Endothelial cell of umbilical vein (primary cell): ENCODE data around the gene NBEA. TPM values are rescaled to one million over a fixed set of nuclear protein-coding genes. Genes with fewer than 3 reads are reported as not detected.

Experiments used
- BruUV-seq: library from RNA; stranded (reverse); fragments of 400-500 nt; replicated peaks from 2 replicates; lab custom pipeline; 2021; lab: Mats Ljungman, UMichigan
- CTCF ChIA-PET: fragments of 300-600, 350-600 bp; sonication (Branson Sonifier 250); formaldehyde crosslinking; loops from one replicate; lab custom pipeline; 2021; ENCODE audit warnings: antibody characterized with exemption, inconsistent platforms; lab: Charles Lee
- POLR2A ChIA-PET: fragments of 300-600, 350-600 bp; sonication (Branson Sonifier 250); formaldehyde crosslinking; loops from one replicate; lab custom pipeline; 2021; ENCODE audit warnings: antibody characterized with exemption, inconsistent platforms; lab: Charles Lee
- DNase-seq: peaks from one replicate; pipeline ENCODE4 v3.0.0-alpha.2; 2011; ENCODE audit warnings: low read depth, low spot score
- FAIRE-seq: peaks from 2 replicates; lab custom pipeline; 2011; peaks lifted over from hg19 to GRCh38; lab: Jason Lieb, UNC
- H2AFZ ChIP-seq: 2 replicates; pipeline ENCODE4 v1.6.0; 2012; ENCODE audit warnings: low read depth, low read length, control low read depth, inconsistent platforms
- H3K27ac ChIP-seq: 2 replicates; pipeline ENCODE4 v1.5.1; 2011; ENCODE audit warnings: low read depth, mild to moderate bottlenecking, control low read depth, low read length, moderate library complexity; ENCODE audit not compliant: insufficient read depth
- H3K27me3 ChIP-seq, 2 experiments: 2 replicates each; pipeline versions ENCODE4 v1.6.0 to v1.6.1; 2011; ENCODE audit warnings: low read length in 2 of 2, mixed read lengths in 1 of 2; ENCODE audit not compliant: control insufficient read depth in 2 of 2, insufficient read depth in 2 of 2
- H3K36me3 ChIP-seq, 2 experiments: 2 replicates in 1 of 2; 3 replicates in 1 of 2; pipeline ENCODE4 v1.5.1; 2011; ENCODE audit warnings: low read length in 2 of 2, mild to moderate bottlenecking in 1 of 2, moderate library complexity in 1 of 2; ENCODE audit not compliant: control insufficient read depth in 2 of 2, insufficient read depth in 2 of 2; ENCODE audit errors: extremely low read depth in 1 of 2
- H3K4me1 ChIP-seq: 3 replicates; pipeline ENCODE4 v1.5.1; 2011; ENCODE audit warnings: mild to moderate bottlenecking, low read length; ENCODE audit not compliant: control insufficient read depth, insufficient read depth; ENCODE audit errors: extremely low read depth
- H3K4me2 ChIP-seq: 2 replicates; pipeline ENCODE4 v1.6.1; 2011; ENCODE audit warnings: low read length, control low read depth, mixed read lengths; ENCODE audit not compliant: insufficient read depth
- H3K4me3 ChIP-seq, 3 experiments: fragments of 200-600 bp in 1 of 3; sonication (generic), shearing (Covaris generic) in 1 of 3; replicated peaks in 1 of 3; 2 replicates each; pipeline ENCODE4 v1.5.1; 2011 to 2016; ENCODE audit warnings: control low read depth in 3 of 3, low read length in 3 of 3, mild to moderate bottlenecking in 2 of 3, inconsistent platforms in 1 of 3, low read depth in 1 of 3, moderate library complexity in 1 of 3; ENCODE audit not compliant: insufficient read depth in 1 of 3
- H3K79me2 ChIP-seq: 2 replicates; pipeline ENCODE4 v1.6.0; 2012; ENCODE audit warnings: low read length, inconsistent platforms; ENCODE audit not compliant: control insufficient read depth, insufficient read depth
- H3K9ac ChIP-seq: replicated peaks from 2 replicates; pipeline ENCODE3; 2011; ENCODE audit warnings: low read length, control low read depth; ENCODE audit not compliant: insufficient read depth; ENCODE audit errors: extremely low read depth
- H3K9me1 ChIP-seq: replicated peaks from 3 replicates; pipeline ENCODE4 v1.6.0; 2011; ENCODE audit warnings: mild to moderate bottlenecking, low read length; ENCODE audit not compliant: control insufficient read depth, insufficient read depth; ENCODE audit errors: extremely low read depth
- H3K9me3 ChIP-seq: replicated peaks from 2 replicates; pipeline ENCODE4 v1.5.1; 2012; ENCODE audit warnings: low read length, inconsistent platforms; ENCODE audit not compliant: control insufficient read depth, insufficient read depth
- H4K20me1 ChIP-seq: replicated peaks from 2 replicates; pipeline ENCODE3; 2011; ENCODE audit warnings: mild to moderate bottlenecking, low read length; ENCODE audit not compliant: control insufficient read depth, insufficient read depth; ENCODE audit errors: extremely low read depth
- EZH2 ChIP-seq: IDR thresholded peaks from 2 replicates; pipeline ENCODE4 v1.6.1; 2012; ENCODE audit warnings: borderline replicate concordance, low read depth, mild to moderate bottlenecking, moderate library complexity, low read length, inconsistent platforms; ENCODE audit not compliant: severe bottlenecking
- FOS ChIP-seq: IDR thresholded peaks from 2 replicates; pipeline ENCODE4 v1.6.1; 2011; ENCODE audit warnings: mild to moderate bottlenecking, low read length, moderate library complexity, borderline replicate concordance; ENCODE audit not compliant: insufficient read depth
- GATA2 ChIP-seq: IDR thresholded peaks from 2 replicates; pipeline ENCODE4 v1.7.0; 2011; ENCODE audit warnings: low read depth, mild to moderate bottlenecking, moderate library complexity, mixed read lengths, low read length; ENCODE audit not compliant: insufficient read length, insufficient read depth
- JUN ChIP-seq: IDR thresholded peaks from 2 replicates; pipeline ENCODE4 v1.6.1; 2011; ENCODE audit warnings: borderline replicate concordance, low read depth; ENCODE audit not compliant: insufficient read length, insufficient read depth
- MYC ChIP-seq: IDR thresholded peaks from one replicate; pipeline ENCODE4 v1.6.1; 2011; ENCODE audit warnings: mild to moderate bottlenecking, low read depth, low read length
- POLR2A ChIP-seq: IDR thresholded peaks from 2 replicates; pipeline ENCODE4 v1.6.1; 2012; ENCODE audit warnings: low read depth, mild to moderate bottlenecking, control low read depth, low read length
- POLR2AphosphoS5 ChIP-seq: IDR thresholded peaks from 2 replicates; pipeline ENCODE4 v1.6.1; 2012; ENCODE audit warnings: low read depth, mild to moderate bottlenecking, control low read depth, low read length, moderate library complexity; ENCODE audit not compliant: insufficient read depth
- dilution Hi-C: fragments of 300-500 bp; cut with MboI; formaldehyde crosslinking; loops from one replicate; pipeline ENCODE4 v1.15.0; 2019; ENCODE audit warnings: low sequenced_read_pairs; ENCODE audit not compliant: extremely low pct_ligation_motif_present
- intact Hi-C: fragments of 100-400 bp; cut with micrococcal nuclease; formaldehyde crosslinking; loops from one replicate; pipeline ENCODE4 v1.10.0; 2022
- polyA plus RNA-seq, 4 experiments: library from polyadenylated mRNA; depleted of rRNA in 3 of 4; stranded (reverse) in 3 of 4; unstranded in 1 of 4; fragments of >200 nt; gene quantifications; 2 replicates each; pipeline versions ENCODE4 v1.2.1 to v1.2.3, GENCODE V29; 2011 to 2012; ENCODE audit warnings: missing spikeins in 1 of 4
- total RNA-seq: library from RNA; stranded (reverse); gene quantifications from 2 replicates; pipeline ENCODE4 v1.2.3, GENCODE V29; 2021
- TF ChIP-seq, protein P1 (sequence below): IDR thresholded peaks from 2 replicates; pipeline ENCODE4 v1.6.1; 2011; ENCODE audit not compliant: insufficient read depth, insufficient read length
- TF ChIP-seq, protein P2 (sequence below), 2 donors: IDR thresholded peaks; 1 replicate in 1 of 2; 2 replicates in 1 of 2; pipeline ENCODE4 v1.5.1; 2011; ENCODE audit warnings: low read length in 2 of 2, mild to moderate bottlenecking in 2 of 2, moderate library complexity in 2 of 2, control low read depth in 1 of 2, inconsistent platforms in 1 of 2, low read depth in 1 of 2; ENCODE audit not compliant: insufficient read depth in 1 of 2; ENCODE audit errors: extremely low read depth in 1 of 2

NBEA gene
- total and polyA plus RNA-seq, 2 donors (not counting 3 experiments of a cell fraction or from before 2014, with no cell fraction given) = 3.0 to 4.8 TPM

DNA sequence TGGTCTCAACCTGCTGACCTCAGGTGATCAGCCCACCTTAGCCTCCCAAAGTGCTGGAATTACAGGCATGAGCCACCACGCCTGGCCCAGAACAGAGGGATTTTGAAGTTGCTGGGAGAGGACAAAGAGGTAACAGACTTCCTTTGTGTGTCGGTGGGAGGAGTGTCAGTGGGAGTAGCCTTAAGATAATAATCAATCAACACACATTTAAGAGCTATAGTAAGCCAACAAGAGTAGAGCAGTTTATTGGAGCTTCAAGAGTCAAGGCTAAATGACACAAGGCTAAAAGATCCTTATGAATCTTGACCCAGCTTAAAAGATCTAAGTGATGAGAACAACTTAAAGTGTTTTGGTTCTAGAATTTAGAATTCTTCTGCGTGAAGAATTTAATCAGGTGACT, 47.3 kb upstream of the NBEA start:
- DNase-seq = no peak
- Histone ChIP-seq H2AFZ (no peak overlapping the region), H4K20me1 (no peaks in the 10 kb centered on the region), H3K9me3 (no peaks in the 10 kb centered on the region), H3K9me1 (no peaks in the 10 kb centered on the region), H3K4me3 (no peak overlapping the region), H3K36me3 (no peaks in the 10 kb centered on the region), H3K4me1 (no peaks in the 10 kb centered on the region), H3K4me2 (no peak overlapping the region), H3K79me2 (no peaks in the 10 kb centered on the region), H3K9ac (no peak overlapping the region), H3K27ac (no peak overlapping the region), H3K27me3 (no peaks in the 10 kb centered on the region)
- no peak for FAIRE-seq
- BruUV-seq = no TSS peak
- dilution Hi-C loops (no loop called here), intact Hi-C loops (no loop called here)
- TF ChIP-seq, protein P1, sequence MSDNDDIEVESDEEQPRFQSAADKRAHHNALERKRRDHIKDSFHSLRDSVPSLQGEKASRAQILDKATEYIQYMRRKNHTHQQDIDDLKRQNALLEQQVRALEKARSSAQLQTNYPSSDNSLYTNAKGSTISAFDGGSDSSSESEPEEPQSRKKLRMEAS = no peak
- TF ChIP-seq, protein P2, sequence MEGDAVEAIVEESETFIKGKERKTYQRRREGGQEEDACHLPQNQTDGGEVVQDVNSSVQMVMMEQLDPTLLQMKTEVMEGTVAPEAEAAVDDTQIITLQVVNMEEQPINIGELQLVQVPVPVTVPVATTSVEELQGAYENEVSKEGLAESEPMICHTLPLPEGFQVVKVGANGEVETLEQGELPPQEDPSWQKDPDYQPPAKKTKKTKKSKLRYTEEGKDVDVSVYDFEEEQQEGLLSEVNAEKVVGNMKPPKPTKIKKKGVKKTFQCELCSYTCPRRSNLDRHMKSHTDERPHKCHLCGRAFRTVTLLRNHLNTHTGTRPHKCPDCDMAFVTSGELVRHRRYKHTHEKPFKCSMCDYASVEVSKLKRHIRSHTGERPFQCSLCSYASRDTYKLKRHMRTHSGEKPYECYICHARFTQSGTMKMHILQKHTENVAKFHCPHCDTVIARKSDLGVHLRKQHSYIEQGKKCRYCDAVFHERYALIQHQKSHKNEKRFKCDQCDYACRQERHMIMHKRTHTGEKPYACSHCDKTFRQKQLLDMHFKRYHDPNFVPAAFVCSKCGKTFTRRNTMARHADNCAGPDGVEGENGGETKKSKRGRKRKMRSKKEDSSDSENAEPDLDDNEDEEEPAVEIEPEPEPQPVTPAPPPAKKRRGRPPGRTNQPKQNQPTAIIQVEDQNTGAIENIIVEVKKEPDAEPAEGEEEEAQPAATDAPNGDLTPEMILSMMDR (IDR thresholded peaks at IDR 0.05; ENCODE audit: extremely low read depth in 1 of 2, insufficient read depth in 1 of 2, low read depth in 1 of 2, low read length in 2 of 2) = no peak
- TF ChIP-seq MYC = no peak
- TF ChIP-seq POLR2AphosphoS5 = no peak
- no peak for TF ChIP-seq GATA2
- no peak for TF ChIP-seq EZH2
- TF ChIP-seq POLR2A = no peak
- no peak for TF ChIP-seq FOS
- no peak for TF ChIP-seq JUN
- ChIA-PET CTCF (interaction anchor here (1.3 to 2.4 kb wide), 2 partner anchors 11 to 45 kb away, joined by 3 to 7 read pairs; no protein-coding TSS in a partner anchor), POLR2A (no interaction called here)
